Adrenal gland (tissue), 12 donors: Measurements from ENCODE around the gene PALM. TPM values are rescaled to one million over a fixed set of nuclear protein-coding genes. Genes with fewer than 3 reads are reported as not detected.

Experiments used
- DNase-seq, 7 donors: peaks; one replicate each; pipeline ENCODE4 v3.0.0-alpha.2; 2019 to 2020
- H3K27ac ChIP-seq, 5 donors: fragments of 200-600 bp; sonication (generic) in 4 of 5; 1 replicate in 3 of 5; 2 replicates in 2 of 5; pipeline versions ENCODE4 v1.5.1 to v1.8.0; 2016 to 2020; ENCODE audit warnings: mild to moderate bottlenecking in 1 of 5
- H3K27me3 ChIP-seq: fragments of 200-600 bp; 2 replicates; pipeline ENCODE4 v1.8.0; 2021
- H3K36me3 ChIP-seq, 2 donors: fragments of 200-600 bp; replicated peaks in 1 of 2; 1 replicate in 1 of 2; 2 replicates in 1 of 2; pipeline versions ENCODE4 v1.5.1 to v1.8.0; 2018 to 2022
- H3K4me1 ChIP-seq, 2 donors: fragments of 200-600 bp; replicated peaks in 1 of 2; 1 replicate in 1 of 2; 2 replicates in 1 of 2; pipeline versions ENCODE4 v1.5.1 to v1.8.0; 2018 to 2021
- H3K4me3 ChIP-seq, 4 donors: fragments of 200-600 bp; sonication (generic) in 3 of 4; one replicate each; pipeline ENCODE4 v1.5.1; 2016 to 2018
- H3K9me3 ChIP-seq, 3 donors: fragments of 200-600 bp; sonication (generic) in 1 of 3; replicated peaks in 1 of 3; 1 replicate in 2 of 3; 2 replicates in 1 of 3; pipeline versions ENCODE4 v1.5.1 to v1.8.0; 2016 to 2021
- CTCF ChIP-seq, 6 experiments: fragments of 450-650 bp in 4 of 6; fragments of 200-600 bp in 2 of 6; sonication (generic) in 1 of 6; IDR thresholded peaks; 1 replicate in 5 of 6; 2 replicates in 1 of 6; pipeline versions ENCODE4 v1.5.1 to v1.8.0; 2016 to 2021; ENCODE audit warnings: antibody characterized with exemption in 6 of 6, mild to moderate bottlenecking in 2 of 6, moderate library complexity in 1 of 6
- POLR2A ChIP-seq, 2 donors: fragments of 450-650 bp; IDR thresholded peaks; one replicate each; pipeline ENCODE4 v1.6.1; 2017; ENCODE audit warnings: antibody characterized with exemption in 2 of 2, mild to moderate bottlenecking in 2 of 2, moderate library complexity in 1 of 2
- WGBS, 4 donors: extraction: QIAGEN DNeasy Blood & Tissue Kit in 2 of 4; methylation state at CpG; one replicate each; pipeline versions ENCODE4 v1.1.5 to v1.1.7; 2013 to 2017; 5-methylcytosine and 5-hydroxymethylcytosine counted together
- intact Hi-C, 2 donors: fragments of 100-400 bp; cut with DNase I; formaldehyde crosslinking; loops; one replicate each; pipeline versions ENCODE4 v1.14.1 to v1.15.0; 2022 to 2023
- polyA plus RNA-seq, 3 donors: library from polyadenylated mRNA; stranded (reverse); fragments of 200-250 nt in 2 of 3; fragments of 350-450 nt in 1 of 3; fragmentation: Illumina TruSeq in 1 of 3; extraction: RNeasy Lipid Tissue Mini Kit (QIAGEN cat#74804) in 1 of 3; gene quantifications; one replicate each; pipeline ENCODE4 v1.2.3, GENCODE V29; 2013 to 2014
- total RNA-seq, 9 donors: library from RNA; depleted of rRNA in 4 of 9; stranded (reverse); fragments of >200 nt in 4 of 9; fragments of 120-200 nt in 1 of 9; fragmentation: NEBNext Ultra II Directional in 1 of 9; extraction: Animal tissue kit (Norgen Biotek cat#: 25700) in 1 of 9; gene quantifications; one replicate each; pipeline versions ENCODE4 v1.1.0 to v1.2.4, GENCODE V29; 2013 to 2023
- donor health status: healthy with polysubstance abuse.
- donor health status: Bipolar disorder and iron deficiency.
- donor health status: DM: yes; HTN: yes; CAD: no.
- donor health status: DM: no; HTN: no; CAD: no.
- donor health status: DM: no; HTN: no; CAD: no.
- donor health status: DM: yes; HTN: yes; CAD: no.

The PALM gene
- total and polyA plus RNA-seq, 12 donors = 3.9 to 72.2 (median 50.1) TPM

GRCh38 chr19:756821-757688 lies 48.3 kb downstream of the PALM start:
- no peaks in the 10 kb centered on the region for H3K9me3 ChIP-seq
- 89 to 91% (median 90%) methylated on average over 17 to 36 of the region's 36 CpGs for WGBS, 4 donors
- no peak overlapping the region for H3K27ac ChIP-seq
- TF ChIP-seq POLR2A (IDR thresholded peaks at IDR 0.05) (no peak), CTCF (IDR thresholded peaks at IDR 0.05) (no peak)
- no peak for DNase-seq
- no peaks in the 10 kb centered on the region for H3K4me1 ChIP-seq
- H3K27me3 ChIP-seq = no peaks in the 10 kb centered on the region
- H3K36me3 ChIP-seq = no peaks in the 10 kb centered on the region
- no peak overlapping the region for H3K4me3 ChIP-seq
- intact Hi-C loops = no loop called here

GRCh38 chr19:757811-758668 lies 49.3 kb downstream of the PALM start:
- WGBS, 4 donors = 94 to 95% (median 95%) methylated on average over 28 to 50 of the region's 50 CpGs
- no peak for TF ChIP-seq CTCF (IDR thresholded peaks at IDR 0.05)
- no peak for TF ChIP-seq POLR2A (IDR thresholded peaks at IDR 0.05)
- intact Hi-C loops = no loop called here

GRCh38 chr19:763181-763580 lies 54.4 kb downstream of the PALM start:
- H3K4me3 ChIP-seq = no peak overlapping the region
- H3K9me3 ChIP-seq = no peaks in the 10 kb centered on the region
- no peak overlapping the region for H3K27ac ChIP-seq
- no peak for TF ChIP-seq CTCF (IDR thresholded peaks at IDR 0.05)
- TF ChIP-seq POLR2A (IDR thresholded peaks at IDR 0.05) = no peak
- no peaks in the 10 kb centered on the region for H3K4me1 ChIP-seq
- intact Hi-C loops = loop anchor here in 1 of 2 donors (10.0 kb wide), 1 partner anchor 212 kb away; no protein-coding TSS in a partner anchor
- DNase-seq = no peak
- no peaks in the 10 kb centered on the region for H3K36me3 ChIP-seq
- WGBS, 4 donors = 84 to 95% (median 95%) methylated on average over 10 of the region's 10 CpGs
- H3K27me3 ChIP-seq = no peaks in the 10 kb centered on the region

More at GRCh38 chr19:757811-758668, 49.3 kb downstream of the PALM start:
- Histone ChIP-seq H3K27me3 (no peaks in the 10 kb centered on the region), H3K9me3 (no peaks in the 10 kb centered on the region), H3K4me3 (no peak overlapping the region), H3K36me3 (no peaks in the 10 kb centered on the region), H3K4me1 (no peaks in the 10 kb centered on the region), H3K27ac (no peak overlapping the region)
- no peak for DNase-seq

- intact Hi-C loops = loop anchor here in 1 of 2 donors (10.0 kb wide), 1 partner anchor 211 kb away; no protein-coding TSS in a partner anchor
- H3K36me3 ChIP-seq = no peaks in the 10 kb centered on the region
- no peak for TF ChIP-seq CTCF (IDR thresholded peaks at IDR 0.05)
- TF ChIP-seq POLR2A (IDR thresholded peaks at IDR 0.05) = no peak
- no peaks in the 10 kb centered on the region for H3K4me1 ChIP-seq
- H3K27ac ChIP-seq = no peak overlapping the region
- H3K9me3 ChIP-seq = no peaks in the 10 kb centered on the region
- no peaks in the 10 kb centered on the region for H3K27me3 ChIP-seq
- WGBS, 4 donors = 90 to 100% (median 92%) methylated on average over 2 to 6 of the region's 6 CpGs
- H3K4me3 ChIP-seq = no peak overlapping the region
- DNase-seq = no peak
Observed at GRCh38 chr19:763869-764268, 55.1 kb downstream of the PALM start.
